GM12878 (cell line): ENCODE results near the gene PCSK9. TPM values are rescaled to one million over a fixed set of nuclear protein-coding genes. Genes with fewer than 3 reads are reported as not detected.

ENCODE experiments used
- ATAC-seq: fragments of 200-7000 bp; cut with Tn5 transposase; 3 replicates; pipeline ENCODE4 v1.9.1; 2020; ENCODE audit warnings: mild to moderate bottlenecking, moderate library complexity
- BruUV-seq: library from RNA; stranded (reverse); fragments of 400-500 nt; replicated peaks from 2 replicates; lab custom pipeline; 2021; lab: Mats Ljungman, UMichigan
- CTCF ChIA-PET: fragments of 300-600 bp; sonication (Branson Sonifier 250); formaldehyde crosslinking; extraction: SDS; loops from one replicate; lab custom pipeline; 2021; ENCODE audit warnings: inconsistent platforms; lab: Yijun Ruan, JAX
- POLR2A ChIA-PET: fragments of 350-600 bp; formaldehyde crosslinking; extraction: SDS; loops from one replicate; lab custom pipeline; 2021; ENCODE audit warnings: inconsistent platforms; lab: Charles Lee
- RAD21 ChIA-PET: fragments of 300-600 bp; sonication (Branson Sonifier 250); formaldehyde crosslinking; loops from one replicate; lab custom pipeline; 2023; ENCODE audit warnings: antibody characterized with exemption; ENCODE audit not compliant: unreplicated experiment; lab: Charles Lee
- SMC1A ChIA-PET: fragments of 300-600 bp; sonication (Branson Sonifier 250); formaldehyde crosslinking; loops from one replicate; lab custom pipeline; 2023; ENCODE audit not compliant: unreplicated experiment, uncharacterized antibody; lab: Charles Lee
- DNase-seq: peaks from one replicate; pipeline ENCODE4 v3.0.0-alpha.2; 2011; ENCODE audit warnings: low read depth, low spot score
- FAIRE-seq: peaks from 3 replicates; lab custom pipeline; 2011; peaks lifted over from hg19 to GRCh38; lab: Jason Lieb, UNC
- H2AFZ ChIP-seq: 2 replicates; pipeline ENCODE4 v1.6.0; 2011; ENCODE audit warnings: low read depth, low read length, control low read depth; ENCODE audit not compliant: control insufficient read depth
- H3K27ac ChIP-seq: 2 replicates; pipeline ENCODE4 v1.5.1; 2011; ENCODE audit warnings: control low read depth; ENCODE audit not compliant: control insufficient read depth, insufficient read depth
- H3K27me3 ChIP-seq, 2 experiments: replicated peaks in 1 of 2; 2 replicates each; pipeline versions ENCODE4 v1.6.0 to v1.6.1; 2011; ENCODE audit warnings: low read length in 1 of 2; ENCODE audit not compliant: control insufficient read depth in 2 of 2, insufficient read depth in 2 of 2
- H3K36me3 ChIP-seq, 2 experiments: 2 replicates each; pipeline ENCODE4 v1.5.1; 2011; ENCODE audit warnings: low read length in 1 of 2; ENCODE audit not compliant: control insufficient read depth in 2 of 2, insufficient read depth in 2 of 2
- H3K4me1 ChIP-seq: 2 replicates; pipeline ENCODE4 v1.6.1; 2011; ENCODE audit warnings: mild to moderate bottlenecking, low read length, moderate library complexity, mixed read lengths; ENCODE audit not compliant: control insufficient read depth, insufficient read depth
- H3K4me2 ChIP-seq: 2 replicates; pipeline ENCODE4 v1.6.0; 2011; ENCODE audit warnings: control low read depth; ENCODE audit not compliant: control insufficient read depth, insufficient read depth
- H3K4me3 ChIP-seq: fragments of 200-600 bp; sonication (generic); 2 replicates; pipeline ENCODE4 v1.5.1; 2016
- H3K79me2 ChIP-seq: 2 replicates; pipeline ENCODE4 v1.6.0; 2011; ENCODE audit warnings: low read length; ENCODE audit not compliant: control insufficient read depth, insufficient read depth
- H3K9ac ChIP-seq: 2 replicates; pipeline ENCODE4 v1.8.0; 2011; ENCODE audit warnings: low read length, control low read depth, mixed read lengths; ENCODE audit not compliant: control insufficient read depth, insufficient read depth
- H3K9me3 ChIP-seq: replicated peaks from 3 replicates; pipeline ENCODE4 v1.5.1; 2011; ENCODE audit warnings: mild to moderate bottlenecking, low read length; ENCODE audit not compliant: control insufficient read depth, insufficient read depth
- H4K20me1 ChIP-seq: 2 replicates; pipeline ENCODE4 v1.6.0; 2011; ENCODE audit not compliant: control insufficient read depth, insufficient read depth
- CBFB ChIP-seq: IDR thresholded peaks from 2 replicates; pipeline ENCODE4 v1.6.1; 2016; ENCODE audit warnings: antibody characterized with exemption, low read depth
- ESRRA ChIP-seq: IDR thresholded peaks from 2 replicates; pipeline ENCODE4 v1.6.1; 2012; ENCODE audit warnings: mild to moderate bottlenecking, low read length, improper control_type of control experiment
- ETV6 ChIP-seq, 2 experiments: fragments of 450-650 bp in 1 of 2; IDR thresholded peaks in 1 of 2; conservative IDR thresholded peaks in 1 of 2; 2 replicates each; pipeline ENCODE4 v1.6.1; 2014; ENCODE audit warnings: antibody characterized with exemption in 1 of 2, borderline replicate concordance in 1 of 2, low read depth in 1 of 2, mild to moderate bottlenecking in 1 of 2, moderate library complexity in 1 of 2
- FOXK2 ChIP-seq: fragments of 450-650 bp; IDR thresholded peaks from 2 replicates; pipeline ENCODE4 v1.6.1; 2017; ENCODE audit warnings: mild to moderate bottlenecking, moderate library complexity
- HCFC1 ChIP-seq: fragments of 150-350 bp; IDR thresholded peaks from 2 replicates; pipeline ENCODE4 v1.6.1; 2014; ENCODE audit warnings: low read length
- POLR2AphosphoS2 ChIP-seq: IDR thresholded peaks from 2 replicates; pipeline ENCODE4 v1.6.1; 2011; ENCODE audit warnings: low read depth, mild to moderate bottlenecking, low read length, improper control_type of control experiment, moderate library complexity
- SUZ12 ChIP-seq: fragments of 200-600 bp; sonication (generic); IDR thresholded peaks from one replicate; pipeline ENCODE4 v1.6.1; 2018; ENCODE audit warnings: antibody characterized with exemption, mild to moderate bottlenecking; ENCODE audit not compliant: unreplicated experiment
- USF2 ChIP-seq: IDR thresholded peaks from 2 replicates; pipeline ENCODE4 v1.6.1; 2011; ENCODE audit warnings: low read depth, low read length, improper control_type of control experiment, borderline replicate concordance
- ZNF207 ChIP-seq: fragments of 450-650 bp; IDR thresholded peaks from 2 replicates; pipeline ENCODE4 v1.6.1; 2014; ENCODE audit warnings: antibody characterized with exemption, mild to moderate bottlenecking, borderline replicate concordance
- WGBS: methylation state at CpG from one replicate; pipeline ENCODE4 v1.1.6; 2016; ENCODE audit warnings: low lambda C conversion rate; ENCODE audit not compliant: insufficient replicate concordance, insufficient coverage; ENCODE audit errors: missing lambda C conversion rate; 5-methylcytosine and 5-hydroxymethylcytosine counted together
- in situ Hi-C: fragments of 300-500 bp; cut with MboI; formaldehyde crosslinking; loops from 9 replicates; pipeline ENCODE4 v1.14.3; 2018; ENCODE audit warnings: mixed read lengths
- intact Hi-C: fragments of 100-400 bp; cut with micrococcal nuclease; formaldehyde crosslinking; loops from one replicate; pipeline ENCODE4 v1.14.2; 2022; ENCODE audit not compliant: unreplicated experiment
- polyA plus RNA-seq, 11 experiments: library from polyadenylated mRNA; depleted of rRNA in 4 of 11; unstranded in 6 of 11; stranded (reverse) in 5 of 11; fragments of >200 nt; fragmentation: Nextera tagmentation in 4 of 11; fragmentation: Illumina TruSeq in 1 of 11; extraction: Ambion mirVana in 4 of 11; extraction: Trizol in 1 of 11; gene quantifications; 1 replicate in 1 of 11; 2 replicates in 10 of 11; pipeline versions ENCODE4 v1.2.1 to v1.2.3, GENCODE V29; 2011 to 2016; ENCODE audit warnings: inconsistent platforms in 2 of 11, missing spikeins in 2 of 11, low read depth in 1 of 11
- total RNA-seq, 4 experiments: library from RNA; depleted of rRNA in 3 of 4; stranded (reverse); fragments of >200 nt in 3 of 4; fragmentation: Illumina TruSeq in 1 of 4; extraction: Trizol in 1 of 4; gene quantifications; 2 replicates each; pipeline versions ENCODE4 v1.2.1 to v1.2.3, GENCODE V29; 2013 to 2021
- TF ChIP-seq, protein P1 (sequence below): fragments of 450-650 bp; IDR thresholded peaks from 2 replicates; pipeline ENCODE4 v1.6.1; 2018; ENCODE audit warnings: mild to moderate bottlenecking, low read depth, moderate library complexity; ENCODE audit not compliant: partially characterized antibody
- TF ChIP-seq, protein P2 (sequence below): fragments of 450-650 bp; formaldehyde crosslinking; IDR thresholded peaks from 2 replicates; pipeline ENCODE4 v1.4.0; 2022; ENCODE audit warnings: mild to moderate bottlenecking, moderate library complexity

PCSK9 gene
- total and polyA plus RNA-seq, 10 of the 15 experiments (the other 5 are each of a cell fraction or from before 2014, with no cell fraction given): 0.03 to 0.15 TPM; not detected in 8

DNA sequence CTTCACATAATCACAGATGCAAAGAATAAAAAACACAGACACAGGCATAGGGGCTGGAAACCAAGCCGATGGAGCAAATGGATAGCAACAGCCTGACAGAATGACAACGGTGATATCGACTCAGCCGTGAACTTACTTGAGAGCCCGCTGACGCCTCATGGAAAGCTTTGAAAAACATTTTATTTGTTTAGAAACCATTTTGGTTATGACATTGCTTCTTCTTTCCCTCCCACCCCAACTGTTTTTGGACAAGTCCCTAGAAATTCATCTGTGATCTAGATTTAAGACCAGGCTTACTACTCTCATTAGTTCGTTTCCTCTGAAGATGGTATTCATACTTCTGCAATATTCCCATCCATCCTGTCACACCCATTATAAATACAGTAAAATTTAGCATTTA, 44.9 kb downstream of the PCSK9 start:
- no TSS peak for BruUV-seq
- H4K20me1 ChIP-seq: no peaks in the 10 kb centered on the region
- DNase-seq (no peak), FAIRE-seq (no peak), ATAC-seq (no peak)
- no peak overlapping the region for H3K27ac ChIP-seq
- ChIA-PET CTCF (interaction anchor here (1.7 kb wide), 1 partner anchor 139 kb away, joined by 3 read pairs; no protein-coding TSS in a partner anchor), POLR2A (no interaction called here), SMC1A (no interaction called here), RAD21 (no interaction called here)
- peaks cover 5 to 48% of the 10 kb centered on the region in 2 experiments for H3K36me3 ChIP-seq
- in situ Hi-C loops (no loop called here), intact Hi-C loops (no loop called here)
- H3K9me3 ChIP-seq: no peaks in the 10 kb centered on the region
- no peak overlapping the region for H3K4me2 ChIP-seq
- H3K27me3 ChIP-seq: no peaks in the 10 kb centered on the region
- 93% methylated on average over 7 of the region's 7 CpGs for WGBS
- no peaks in the 10 kb centered on the region for H3K4me1 ChIP-seq
- H2AFZ ChIP-seq: no peak overlapping the region
- H3K9ac ChIP-seq: no peak overlapping the region
- TF ChIP-seq SUZ12 (no peak), ETV6 (conservative IDR thresholded peaks at IDR 0.05 in 1 of 2, IDR thresholded peaks at IDR 0.05 in 1 of 2; ENCODE audit: borderline replicate concordance in 1 of 2, low read depth in 1 of 2) (no peak), ZNF207 (no peak), HCFC1 (no peak), CBFB (no peak), USF2 (no peak), POLR2AphosphoS2 (no peak)
- no peaks in the 10 kb centered on the region for H3K79me2 ChIP-seq
- no peak overlapping the region for H3K4me3 ChIP-seq

DNA sequence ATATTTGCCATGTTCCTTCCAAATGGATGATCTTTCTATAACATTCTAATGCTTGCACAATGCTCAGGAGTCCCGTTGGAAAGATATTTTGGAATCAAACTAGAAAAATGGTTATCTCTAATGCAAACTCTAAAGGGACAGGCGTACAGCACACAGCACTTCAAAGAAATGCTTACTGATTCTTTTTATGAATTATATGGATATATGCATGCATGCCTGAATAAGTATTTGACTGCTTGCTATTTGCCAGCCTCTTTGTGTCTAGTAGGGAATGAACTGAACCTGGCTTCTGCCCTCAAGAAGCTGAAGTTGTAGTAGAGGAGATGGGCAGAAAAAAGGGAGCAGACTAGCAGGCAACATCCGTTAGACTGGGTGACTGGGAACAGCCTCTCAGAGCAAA, 48.1 kb downstream of the PCSK9 start:
- ChIA-PET POLR2A (no interaction called here), SMC1A (no interaction called here), RAD21 (no interaction called here), CTCF (no interaction called here)
- no peaks in the 10 kb centered on the region for H4K20me1 ChIP-seq
- H3K79me2 ChIP-seq: no peaks in the 10 kb centered on the region
- no peak for DNase-seq
- BruUV-seq: no TSS peak
- in situ Hi-C loops: no loop called here
- H3K4me2 ChIP-seq: no peak overlapping the region
- no peak overlapping the region for H3K9ac ChIP-seq
- no peak for ATAC-seq
- H3K27ac ChIP-seq: no peak overlapping the region
- no peak overlapping the region for H3K4me3 ChIP-seq
- H3K36me3 ChIP-seq: peaks cover 3 to 40% of the 10 kb centered on the region in 2 experiments
- H2AFZ ChIP-seq: no peak overlapping the region
- FAIRE-seq: no peak
- WGBS: 97% methylated on average over 3 of the region's 3 CpGs
- no peaks in the 10 kb centered on the region for H3K27me3 ChIP-seq
- intact Hi-C loops: no loop called here
- H3K4me1 ChIP-seq: no peaks in the 10 kb centered on the region
- H3K9me3 ChIP-seq: no peaks in the 10 kb centered on the region
- no peak for TF ChIP-seq FOXK2
- TF ChIP-seq ESRRA: no peak
- TF ChIP-seq, protein P1, sequence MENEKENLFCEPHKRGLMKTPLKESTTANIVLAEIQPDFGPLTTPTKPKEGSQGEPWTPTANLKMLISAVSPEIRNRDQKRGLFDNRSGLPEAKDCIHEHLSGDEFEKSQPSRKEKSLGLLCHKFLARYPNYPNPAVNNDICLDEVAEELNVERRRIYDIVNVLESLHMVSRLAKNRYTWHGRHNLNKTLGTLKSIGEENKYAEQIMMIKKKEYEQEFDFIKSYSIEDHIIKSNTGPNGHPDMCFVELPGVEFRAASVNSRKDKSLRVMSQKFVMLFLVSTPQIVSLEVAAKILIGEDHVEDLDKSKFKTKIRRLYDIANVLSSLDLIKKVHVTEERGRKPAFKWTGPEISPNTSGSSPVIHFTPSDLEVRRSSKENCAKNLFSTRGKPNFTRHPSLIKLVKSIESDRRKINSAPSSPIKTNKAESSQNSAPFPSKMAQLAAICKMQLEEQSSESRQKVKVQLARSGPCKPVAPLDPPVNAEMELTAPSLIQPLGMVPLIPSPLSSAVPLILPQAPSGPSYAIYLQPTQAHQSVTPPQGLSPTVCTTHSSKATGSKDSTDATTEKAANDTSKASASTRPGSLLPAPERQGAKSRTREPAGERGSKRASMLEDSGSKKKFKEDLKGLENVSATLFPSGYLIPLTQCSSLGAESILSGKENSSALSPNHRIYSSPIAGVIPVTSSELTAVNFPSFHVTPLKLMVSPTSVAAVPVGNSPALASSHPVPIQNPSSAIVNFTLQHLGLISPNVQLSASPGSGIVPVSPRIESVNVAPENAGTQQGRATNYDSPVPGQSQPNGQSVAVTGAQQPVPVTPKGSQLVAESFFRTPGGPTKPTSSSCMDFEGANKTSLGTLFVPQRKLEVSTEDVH: no peak
- TF ChIP-seq, protein P2, sequence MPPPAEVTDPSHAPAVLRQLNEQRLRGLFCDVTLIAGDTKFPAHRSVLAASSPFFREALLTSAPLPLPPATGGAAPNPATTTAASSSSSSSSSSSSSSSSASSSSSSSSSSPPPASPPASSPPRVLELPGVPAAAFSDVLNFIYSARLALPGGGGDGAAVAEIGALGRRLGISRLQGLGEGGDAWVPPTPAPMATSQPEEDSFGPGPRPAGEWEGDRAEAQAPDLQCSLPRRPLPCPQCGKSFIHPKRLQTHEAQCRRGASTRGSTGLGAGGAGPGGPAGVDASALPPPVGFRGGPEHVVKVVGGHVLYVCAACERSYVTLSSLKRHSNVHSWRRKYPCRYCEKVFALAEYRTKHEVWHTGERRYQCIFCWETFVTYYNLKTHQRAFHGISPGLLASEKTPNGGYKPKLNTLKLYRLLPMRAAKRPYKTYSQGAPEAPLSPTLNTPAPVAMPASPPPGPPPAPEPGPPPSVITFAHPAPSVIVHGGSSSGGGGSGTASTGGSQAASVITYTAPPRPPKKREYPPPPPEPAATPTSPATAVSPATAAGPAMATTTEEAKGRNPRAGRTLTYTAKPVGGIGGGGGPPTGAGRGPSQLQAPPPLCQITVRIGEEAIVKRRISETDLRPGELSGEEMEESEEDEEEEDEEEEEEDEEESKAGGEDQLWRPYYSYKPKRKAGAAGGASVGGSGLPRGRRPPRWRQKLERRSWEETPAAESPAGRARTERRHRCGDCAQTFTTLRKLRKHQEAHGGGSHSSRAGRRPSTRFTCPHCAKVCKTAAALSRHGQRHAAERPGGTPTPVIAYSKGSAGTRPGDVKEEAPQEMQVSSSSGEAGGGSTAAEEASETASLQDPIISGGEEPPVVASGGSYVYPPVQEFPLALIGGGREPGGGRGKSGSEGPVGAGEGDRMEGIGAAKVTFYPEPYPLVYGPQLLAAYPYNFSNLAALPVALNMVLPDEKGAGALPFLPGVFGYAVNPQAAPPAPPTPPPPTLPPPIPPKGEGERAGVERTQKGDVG (CRISPR knock-in tag): no peak
